Astrocyte of the spinal cord (primary cell): ENCODE results near the gene ITFG2.
"Not testable (repeated sequence)": the region's sequence is repeated elsewhere in the genome, so short reads cannot be mapped to it uniquely, and the experiment has no call there.

Experiments
- DNase-seq: peaks from one replicate; pipeline ENCODE4 v3.0.0; 2011; ENCODE audit warnings: low read depth, low spot score
- H3K4me3 ChIP-seq: 2 replicates; pipeline ENCODE4 v1.5.1; 2011; ENCODE audit warnings: low read depth, mild to moderate bottlenecking, low read length, moderate library complexity
- in situ Hi-C: cut with HindIII; loops from 2 replicates; pipeline ENCODE4 v1.10.0; 2017; ENCODE audit warnings: low sequenced_read_pairs
- TF ChIP-seq, protein P1 (sequence below): IDR thresholded peaks from 2 replicates; pipeline ENCODE4 v1.5.1; 2012; ENCODE audit warnings: low read depth, mild to moderate bottlenecking, low read length, inconsistent platforms

ITFG2 gene

DNA sequence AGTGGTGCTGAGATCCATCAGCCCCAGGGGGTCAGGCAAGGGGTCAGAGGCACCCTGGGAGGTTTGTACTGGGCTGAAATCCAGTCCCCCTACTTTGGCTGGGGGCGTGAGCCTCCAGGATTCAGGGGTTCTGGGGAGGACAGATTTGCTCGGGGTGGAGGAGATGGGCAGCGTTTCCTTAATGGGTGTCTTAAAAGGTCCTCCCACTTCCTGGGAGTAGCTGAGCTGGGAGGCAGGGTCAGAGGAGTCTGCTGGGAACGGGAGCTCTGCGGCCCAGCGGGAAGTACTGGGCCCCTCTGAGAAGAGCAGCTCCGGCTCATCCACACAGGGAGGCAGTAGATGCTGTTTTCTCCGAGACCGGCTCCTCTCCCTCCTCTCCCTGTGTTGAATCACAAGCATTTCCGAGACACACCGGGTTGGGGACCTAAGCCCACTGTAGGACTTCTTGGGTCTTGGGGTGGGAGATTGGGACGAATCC, 46.5 kb downstream of the ITFG2 start:
- DNase-seq: no peak
- in situ Hi-C loops: no loop called here
- no peak overlapping the region for H3K4me3 ChIP-seq
- TF ChIP-seq, protein P1, sequence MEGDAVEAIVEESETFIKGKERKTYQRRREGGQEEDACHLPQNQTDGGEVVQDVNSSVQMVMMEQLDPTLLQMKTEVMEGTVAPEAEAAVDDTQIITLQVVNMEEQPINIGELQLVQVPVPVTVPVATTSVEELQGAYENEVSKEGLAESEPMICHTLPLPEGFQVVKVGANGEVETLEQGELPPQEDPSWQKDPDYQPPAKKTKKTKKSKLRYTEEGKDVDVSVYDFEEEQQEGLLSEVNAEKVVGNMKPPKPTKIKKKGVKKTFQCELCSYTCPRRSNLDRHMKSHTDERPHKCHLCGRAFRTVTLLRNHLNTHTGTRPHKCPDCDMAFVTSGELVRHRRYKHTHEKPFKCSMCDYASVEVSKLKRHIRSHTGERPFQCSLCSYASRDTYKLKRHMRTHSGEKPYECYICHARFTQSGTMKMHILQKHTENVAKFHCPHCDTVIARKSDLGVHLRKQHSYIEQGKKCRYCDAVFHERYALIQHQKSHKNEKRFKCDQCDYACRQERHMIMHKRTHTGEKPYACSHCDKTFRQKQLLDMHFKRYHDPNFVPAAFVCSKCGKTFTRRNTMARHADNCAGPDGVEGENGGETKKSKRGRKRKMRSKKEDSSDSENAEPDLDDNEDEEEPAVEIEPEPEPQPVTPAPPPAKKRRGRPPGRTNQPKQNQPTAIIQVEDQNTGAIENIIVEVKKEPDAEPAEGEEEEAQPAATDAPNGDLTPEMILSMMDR: no peak

DNA sequence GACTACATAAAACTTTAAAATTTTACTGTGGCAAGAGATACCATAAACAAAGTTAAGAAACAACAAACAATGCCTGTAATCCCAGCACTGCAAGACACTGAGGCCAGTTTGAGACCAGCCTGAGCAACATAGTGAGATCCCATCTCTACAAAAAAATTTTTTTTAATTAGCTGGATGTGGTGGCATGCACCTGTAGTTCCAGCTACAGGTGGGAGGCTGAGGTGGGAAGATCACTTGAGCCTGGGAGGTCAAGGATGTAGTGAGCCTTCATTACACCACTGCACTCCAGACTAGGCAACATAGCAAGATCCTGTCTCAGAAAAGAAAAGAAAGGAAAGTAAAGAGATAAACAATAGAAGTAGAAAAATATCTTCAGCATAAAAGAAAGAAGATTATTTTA, 47.7 kb downstream of the ITFG2 start:
- H3K4me3 ChIP-seq: no peak overlapping the region
- no peak for DNase-seq
- TF ChIP-seq, protein P1: no peak
- in situ Hi-C loops: no loop called here

- TF ChIP-seq, protein P1: no peak
- DNase-seq: no peak
- in situ Hi-C loops: no loop called here
Measured at GRCh38 chr12:2862876-2863275, 50.4 kb downstream of the ITFG2 start.

DNA sequence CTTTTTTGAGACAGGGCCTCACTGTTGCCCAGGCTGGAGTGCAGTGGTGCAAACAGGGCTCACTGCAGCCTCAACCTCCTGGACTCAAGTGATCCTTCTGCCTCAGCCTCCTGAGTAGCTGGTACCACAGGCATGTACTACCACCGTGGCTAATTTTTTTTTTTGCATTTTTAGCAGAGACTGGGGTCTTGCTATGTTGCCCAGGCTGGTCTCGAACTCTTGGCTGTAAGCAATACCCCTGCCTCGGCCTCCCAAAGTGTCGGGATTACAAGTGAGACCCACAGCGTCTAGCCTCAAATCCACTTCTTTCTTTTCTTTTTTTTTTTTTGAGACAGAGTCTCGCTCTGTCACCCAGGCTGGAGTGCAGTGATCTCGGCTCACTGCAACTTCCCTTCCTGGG, 50.9 kb downstream of the ITFG2 start:
- DNase-seq, in situ Hi-C loops, H3K4me3 ChIP-seq: not testable (repeated sequence)

More at GRCh38 chr12:2862876-2863275, 50.4 kb downstream of the ITFG2 start:
- no peak overlapping the region for H3K4me3 ChIP-seq

DNA sequence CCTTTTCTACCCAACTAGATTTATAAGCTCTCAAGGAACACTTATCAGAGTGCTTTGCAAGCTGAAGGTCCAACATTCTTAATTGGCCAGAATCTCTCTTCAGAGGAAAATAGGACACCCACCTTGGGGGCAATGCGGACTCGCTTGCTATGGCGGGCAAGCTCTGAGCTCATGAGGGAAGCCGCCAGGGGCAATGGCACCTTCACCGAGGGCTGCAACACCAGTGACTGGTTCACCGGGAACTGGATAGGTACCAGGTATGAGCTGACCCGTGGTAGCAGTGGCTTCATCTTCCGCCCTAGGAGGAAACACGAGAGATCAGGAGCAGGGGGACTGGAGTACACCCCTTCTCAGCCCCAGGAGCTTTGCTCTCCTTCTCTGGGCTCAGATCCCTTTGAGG, 51.7 kb downstream of the ITFG2 start:
- in situ Hi-C loops: no loop called here
- DNase-seq: no peak
- H3K4me3 ChIP-seq: no peak overlapping the region
- TF ChIP-seq, protein P1: no peak

GRCh38 chr12:2868986-2869632, 56.6 kb downstream of the ITFG2 start:
- in situ Hi-C loops, H3K4me3 ChIP-seq: not testable (repeated sequence)
- DNase-seq: peak; percentile 53
